Activated CD4-positive, alpha-beta T cell treated with anti-CD3 and anti-CD28 coated beads, Interleukin-2, amount 50 U/mL, for 24 hours (primary cell): ENCODE measurements around the gene RPE.

Experiments
- DNase-seq, 2 donors: peaks; one replicate each; pipeline ENCODE4 v3.0.0-alpha.2; 2020; ENCODE audit warnings: low read depth in 1 of 2, low spot score in 1 of 2

Gene RPE

GRCh38 chr2:210000464-210001324, 1.7 kb upstream of the RPE start:
- no peak for DNase-seq

- no peak for DNase-seq
These were observed 921 bp downstream of the RPE start for GRCh38 chr2:210003359-210003758.

DNA sequence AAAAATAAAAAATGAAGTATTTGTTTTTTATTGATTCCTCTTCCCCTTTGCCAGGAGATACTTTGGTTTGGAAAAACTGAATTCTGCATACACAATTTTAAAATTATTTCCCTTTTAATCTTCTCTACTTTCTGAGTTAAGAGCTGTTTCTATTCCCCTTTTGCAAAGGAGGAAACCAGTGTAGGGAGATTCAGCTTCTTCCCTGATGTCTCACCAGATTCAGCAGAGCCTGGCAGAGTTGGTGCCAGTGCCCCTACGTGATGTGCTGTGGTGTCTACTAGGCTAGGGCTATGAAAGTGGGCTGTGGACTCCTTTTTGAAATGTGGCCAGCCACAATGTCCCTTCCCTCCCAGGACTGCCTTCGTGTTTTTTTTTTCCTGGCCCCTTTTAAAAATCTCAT, 2.4 kb downstream of the RPE start:
- DNase-seq: no peak

GRCh38 chr2:210007895-210008294, 5.5 kb downstream of the RPE start:
- no peak for DNase-seq

DNA sequence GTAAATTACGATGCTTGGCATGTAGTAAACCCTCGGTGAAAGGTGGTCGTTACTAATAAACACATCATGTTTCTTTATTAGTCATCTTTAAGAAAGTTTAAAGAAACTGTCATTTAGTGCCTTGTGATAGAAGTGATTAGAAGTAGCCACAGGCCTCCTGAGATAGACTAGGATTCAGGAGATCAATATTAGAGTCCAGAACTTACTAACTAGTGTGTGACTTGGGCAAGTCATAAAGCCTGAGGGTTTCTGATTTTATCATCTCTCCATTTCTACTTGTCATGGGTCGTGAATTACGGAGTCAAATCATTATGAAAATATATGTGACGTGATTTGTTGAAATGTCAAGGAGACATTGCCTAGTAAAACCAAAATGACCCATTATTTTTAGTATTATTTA, 6.7 kb downstream of the RPE start:
- no peak for DNase-seq

GRCh38 chr2:210009896-210010295, 7.5 kb downstream of the RPE start:
- DNase-seq: no peak

DNA sequence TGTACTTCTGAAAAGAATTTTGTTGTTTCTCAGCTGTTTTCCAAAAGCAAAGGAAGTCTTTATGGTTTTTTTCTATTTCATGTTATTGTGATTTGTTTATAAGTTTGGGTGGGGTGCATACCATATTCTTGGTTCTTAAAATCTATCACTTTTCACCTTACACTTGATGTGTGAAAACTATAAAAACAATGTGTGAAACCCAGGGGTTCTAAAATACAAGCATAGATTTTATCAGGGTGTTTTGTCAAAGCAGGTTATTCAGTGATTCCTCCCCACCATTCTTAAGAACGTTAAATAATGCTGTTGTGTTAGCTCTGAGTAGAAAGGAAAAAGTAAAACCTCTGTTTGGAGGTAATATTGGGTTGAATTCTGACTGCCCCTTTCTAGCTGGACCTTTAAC, 17.7 kb downstream of the RPE start:
- DNase-seq: no peak

- DNase-seq: no peak
These were observed 20.4 kb downstream of the RPE start for GRCh38 chr2:210022824-210023223.

- DNase-seq: no peak
These were observed 25.2 kb downstream of the RPE start for GRCh38 chr2:210027608-210028007.

DNA sequence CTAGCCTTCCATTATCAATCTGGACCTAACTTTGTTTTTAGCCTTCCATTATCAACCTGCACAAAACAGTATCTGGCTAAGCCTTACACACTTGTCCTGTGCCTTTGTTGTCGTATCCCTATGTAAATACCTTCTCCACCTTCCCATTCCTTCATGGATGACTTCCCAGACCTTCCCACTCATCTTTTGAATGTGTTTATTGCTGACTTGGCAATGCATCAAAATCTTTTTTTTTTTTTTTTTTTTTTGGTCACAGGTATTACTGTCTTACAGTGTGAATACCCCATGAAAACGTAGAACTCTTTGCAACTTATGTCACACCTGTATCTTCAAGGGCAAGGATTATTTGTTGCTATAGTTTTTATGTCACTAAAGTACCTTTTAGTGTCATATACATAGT, 25.7 kb downstream of the RPE start:
- no peak for DNase-seq

GRCh38 chr2:210034087-210034683, 31.7 kb downstream of the RPE start:
- no peak for DNase-seq

DNA sequence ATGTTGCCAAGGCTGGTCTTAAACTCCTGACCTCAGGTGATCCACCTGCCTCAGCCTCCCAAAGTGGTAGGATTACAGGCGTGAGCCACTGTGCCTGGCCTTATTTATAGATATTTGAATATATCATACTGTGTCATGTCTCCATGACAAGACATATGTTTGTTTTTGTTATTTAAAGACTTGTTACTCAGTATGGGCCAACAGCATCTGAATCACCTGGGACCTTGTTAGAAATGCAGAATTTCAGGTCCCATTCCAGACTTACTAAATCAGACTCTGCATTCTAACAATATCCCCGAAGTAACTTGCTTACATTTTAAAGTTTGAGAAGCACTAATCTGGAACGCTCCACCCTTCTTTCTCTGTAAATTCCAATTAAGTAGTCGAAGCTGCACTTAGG, 33.2 kb downstream of the RPE start:
- no peak for DNase-seq

- no peak for DNase-seq
These were observed 35.6 kb downstream of the RPE start for GRCh38 chr2:210038078-210038477.

GRCh38 chr2:210046851-210047500, 44.5 kb downstream of the RPE start:
- DNase-seq: no peak

- no peak for DNase-seq
These were observed 47.4 kb downstream of the RPE start for GRCh38 chr2:210049831-210050230.

DNA sequence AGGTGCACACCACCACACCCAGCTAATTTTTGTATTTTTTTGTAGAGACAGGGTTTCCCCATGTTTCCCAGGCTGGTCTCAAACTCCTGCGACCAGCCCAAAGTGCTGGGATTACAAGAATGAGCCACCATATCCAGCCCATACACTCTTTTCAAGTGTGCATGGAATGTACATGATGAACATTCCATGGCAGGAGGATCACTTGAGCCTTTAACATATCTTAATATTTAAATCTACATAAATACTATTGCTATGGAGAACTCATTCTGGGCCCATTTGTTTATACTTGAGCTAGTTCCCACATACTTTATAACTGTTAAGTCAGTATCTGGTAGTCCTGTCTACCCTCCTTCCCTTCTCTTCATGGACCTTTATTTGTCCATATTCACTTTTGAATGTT, 48.4 kb downstream of the RPE start:
- no peak for DNase-seq

- DNase-seq: no peak
These were observed 52.3 kb downstream of the RPE start for GRCh38 chr2:210054696-210055095.

DNA sequence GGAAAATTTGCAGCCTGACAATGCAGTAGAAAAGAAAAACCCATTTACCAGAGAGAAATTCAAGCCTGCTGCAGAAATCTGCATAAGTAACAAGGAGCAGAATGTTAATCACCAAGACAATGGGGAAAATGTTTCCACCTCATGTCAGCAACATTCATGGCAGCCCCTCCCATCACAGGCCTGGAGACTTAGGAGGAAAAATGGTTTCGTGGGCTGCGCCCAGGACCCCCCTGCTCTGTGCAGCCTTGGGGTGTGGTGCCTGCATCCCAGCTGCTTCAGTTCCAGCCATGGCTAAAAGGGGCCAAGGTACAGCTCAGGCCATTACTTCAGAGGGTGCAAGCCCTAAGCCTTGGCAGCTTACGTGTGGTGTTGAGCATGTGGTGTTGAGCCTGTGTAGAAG, 53.4 kb downstream of the RPE start:
- no peak for DNase-seq

DNA sequence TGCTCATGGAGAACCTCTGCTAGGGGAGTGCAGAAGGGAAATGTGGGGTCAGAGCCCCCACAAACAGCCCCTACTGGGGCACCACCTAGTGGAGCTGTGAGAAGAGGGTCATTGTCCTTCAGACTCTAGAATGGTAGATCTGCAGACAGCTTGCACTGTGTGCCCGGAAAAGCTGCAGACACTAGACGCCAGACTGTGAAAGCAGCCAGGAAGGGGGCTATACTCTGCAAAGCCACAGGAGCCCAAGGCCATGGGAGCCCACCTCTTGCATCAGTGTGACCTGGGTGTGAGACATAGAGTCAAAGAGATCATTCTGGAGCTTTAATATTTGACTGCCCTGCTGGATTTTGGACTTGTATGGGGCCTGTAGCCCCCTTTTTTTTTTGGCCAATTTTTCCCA, 60.9 kb downstream of the RPE start:
- no peak for DNase-seq
